GM18519 (cell line): Measurements from ENCODE around the gene TASP1.
"Not testable (repeated sequence)": the region's sequence is repeated elsewhere in the genome, so short reads cannot be mapped to it uniquely, and the experiment has no call there.

ENCODE experiments used
- ATAC-seq: cut with Tn5 transposase; IDR thresholded peaks from one replicate; pipeline ENCODE4 v1.9.1; 2021; ENCODE audit warnings: mild to moderate bottlenecking, moderate library complexity; ENCODE audit not compliant: unreplicated experiment, low FRiP score

TASP1 gene

GRCh38 chr20:13510837-13511488, 127.8 kb downstream of the TASP1 start:
- no peak for ATAC-seq

- no peak for ATAC-seq
Measured at GRCh38 chr20:13507646-13508045, 131.1 kb downstream of the TASP1 start.

- ATAC-seq: no peak
Measured at GRCh38 chr20:13501500-13501899, 137.2 kb downstream of the TASP1 start.

- ATAC-seq: no peak
Measured at GRCh38 chr20:13494019-13494418, 144.7 kb downstream of the TASP1 start.

GRCh38 chr20:13493143-13493542, 145.6 kb downstream of the TASP1 start:
- ATAC-seq: no peak

GRCh38 chr20:13492001-13492481, 146.7 kb downstream of the TASP1 start:
- no peak for ATAC-seq

GRCh38 chr20:13487202-13487601, 151.5 kb downstream of the TASP1 start:
- ATAC-seq: no peak

- no peak for ATAC-seq
Measured at GRCh38 chr20:13486694-13487093, 152.0 kb downstream of the TASP1 start.

- no peak for ATAC-seq
Measured at GRCh38 chr20:13485576-13485975, 153.2 kb downstream of the TASP1 start.

GRCh38 chr20:13485019-13485418, 153.7 kb downstream of the TASP1 start:
- not testable (repeated sequence) for ATAC-seq

GRCh38 chr20:13483472-13483871, 155.3 kb downstream of the TASP1 start:
- ATAC-seq: not testable (repeated sequence)

GRCh38 chr20:13478366-13478765, 160.4 kb downstream of the TASP1 start:
- no peak for ATAC-seq

- no peak for ATAC-seq
Measured at GRCh38 chr20:13474467-13474866, 164.3 kb downstream of the TASP1 start.

- ATAC-seq: no peak
Measured at GRCh38 chr20:13469262-13469661, 169.5 kb downstream of the TASP1 start.

GRCh38 chr20:13468166-13468565, 170.6 kb downstream of the TASP1 start:
- no peak for ATAC-seq

GRCh38 chr20:13464702-13465101, 174.0 kb downstream of the TASP1 start:
- no peak for ATAC-seq

- ATAC-seq: no peak
Measured at GRCh38 chr20:13461849-13462458, 176.8 kb downstream of the TASP1 start.

GRCh38 chr20:13458860-13459451, 179.8 kb downstream of the TASP1 start:
- peak; percentile 84 for ATAC-seq

GRCh38 chr20:13457487-13457886, 181.2 kb downstream of the TASP1 start:
- ATAC-seq: no peak

GRCh38 chr20:13455713-13456112, 183.0 kb downstream of the TASP1 start:
- ATAC-seq: no peak

- ATAC-seq: no peak
Measured at GRCh38 chr20:13453367-13453766, 185.4 kb downstream of the TASP1 start.
